ENCODE data around the gene GPR176.

The GPR176 gene

GRCh38 chr15:39807791-39808190 lies 112.3 kb downstream of the GPR176 start:
- no peak for DNase-seq (ENCODE audit: low spot score)

GRCh38 chr15:39804026-39804425 lies 116.0 kb downstream of the GPR176 start:
- no peak for DNase-seq (ENCODE audit: low spot score)

GRCh38 chr15:39803016-39803415 lies 117.0 kb downstream of the GPR176 start:
- no peak for DNase-seq (ENCODE audit: low spot score)

- DNase-seq (ENCODE audit: low spot score) = peak; percentile 24
Observed at GRCh38 chr15:39801641-39802309, 118.3 kb downstream of the GPR176 start.

GRCh38 chr15:39799552-39800011 lies 120.5 kb downstream of the GPR176 start:
- no peak for DNase-seq (ENCODE audit: low spot score)

- DNase-seq (ENCODE audit: low spot score) = no peak
Observed at GRCh38 chr15:39798382-39798781, 121.7 kb downstream of the GPR176 start.

- DNase-seq (ENCODE audit: low spot score) = no peak
Observed at GRCh38 chr15:39797407-39797806, 122.7 kb downstream of the GPR176 start.

- DNase-seq (ENCODE audit: low spot score) = no peak
Observed at GRCh38 chr15:39796601-39797000, 123.5 kb downstream of the GPR176 start.

- DNase-seq (ENCODE audit: low spot score) = no peak
Observed at GRCh38 chr15:39795486-39795885, 124.6 kb downstream of the GPR176 start.

GRCh38 chr15:39794954-39795353 lies 125.1 kb downstream of the GPR176 start:
- no peak for DNase-seq (ENCODE audit: low spot score)

GRCh38 chr15:39793923-39794322 lies 126.1 kb downstream of the GPR176 start:
- DNase-seq (ENCODE audit: low spot score) = no peak

- DNase-seq (ENCODE audit: low spot score) = no peak
Observed at GRCh38 chr15:39792844-39793335, 127.2 kb downstream of the GPR176 start.

- DNase-seq (ENCODE audit: low spot score) = no peak
Observed at GRCh38 chr15:39792025-39792843, 127.8 kb downstream of the GPR176 start.

- no peak for DNase-seq (ENCODE audit: low spot score)
Observed at GRCh38 chr15:39789736-39790135, 130.3 kb downstream of the GPR176 start.

- DNase-seq (ENCODE audit: low spot score) = no peak
Observed at GRCh38 chr15:39788800-39789565, 131.1 kb downstream of the GPR176 start.

- DNase-seq (ENCODE audit: low spot score) = no peak
Observed at GRCh38 chr15:39788108-39788507, 132.0 kb downstream of the GPR176 start.

- no peak for DNase-seq (ENCODE audit: low spot score)
Observed at GRCh38 chr15:39787479-39787878, 132.6 kb downstream of the GPR176 start.

GRCh38 chr15:39786447-39787056 lies 133.5 kb downstream of the GPR176 start:
- DNase-seq (ENCODE audit: low spot score) = peak; percentile 76

- no peak for DNase-seq (ENCODE audit: low spot score)
Observed at GRCh38 chr15:39785841-39786240, 134.2 kb downstream of the GPR176 start.

GRCh38 chr15:39785139-39785538 lies 134.9 kb downstream of the GPR176 start:
- no peak for DNase-seq (ENCODE audit: low spot score)

- no peak for DNase-seq (ENCODE audit: low spot score)
Observed at GRCh38 chr15:39784638-39785037, 135.4 kb downstream of the GPR176 start.

GRCh38 chr15:39784125-39784524 lies 135.9 kb downstream of the GPR176 start:
- DNase-seq (ENCODE audit: low spot score) = peak; percentile 64

Measured in RKO (cell line).